ACC112 (cell line): ENCODE data around the gene SMAP2.
A peak's percentile ranks its signal among the peaks of the same experiment; 100 is the strongest.

Source experiments
- H2AFZ ChIP-seq: fragments of 200-600 bp; sonication (generic); one replicate; pipeline ENCODE4 v1.6.0; 2017; ENCODE audit warnings: antibody characterized with exemption, low read length; ENCODE audit not compliant: unreplicated experiment
- H3K27ac ChIP-seq: fragments of 200-600 bp; sonication (generic); 2 replicates; pipeline ENCODE4 v1.5.1; 2014; ENCODE audit warnings: low read depth, mild to moderate bottlenecking, antibody characterized with exemption, low read length, moderate library complexity
- H3K27me3 ChIP-seq: fragments of 200-600 bp; sonication (generic); 2 replicates; pipeline ENCODE4 v1.6.1; 2014; ENCODE audit warnings: mild to moderate bottlenecking, antibody characterized with exemption, low read length, moderate library complexity, mixed read lengths; ENCODE audit not compliant: insufficient read depth
- H3K36me3 ChIP-seq: fragments of 200-600 bp; sonication (generic); 2 replicates; pipeline ENCODE4 v1.6.1; 2016; ENCODE audit warnings: mild to moderate bottlenecking, antibody characterized with exemption, low read length, moderate library complexity, mixed read lengths; ENCODE audit not compliant: insufficient read depth
- H3K4me1 ChIP-seq: fragments of 200-600 bp; sonication (generic); one replicate; pipeline ENCODE4 v1.6.1; 2016; ENCODE audit warnings: low read length, mixed read lengths; ENCODE audit not compliant: insufficient read depth, unreplicated experiment, control insufficient read depth
- H3K4me3 ChIP-seq: fragments of 200-600 bp; sonication (generic); 2 replicates; pipeline ENCODE4 v1.5.1; 2014; ENCODE audit warnings: mild to moderate bottlenecking, low read depth, low read length
- H3K79me2 ChIP-seq: fragments of 200-600 bp; sonication (generic); one replicate; pipeline ENCODE4 v1.6.0; 2016; ENCODE audit warnings: low read length; ENCODE audit not compliant: control insufficient read depth, unreplicated experiment, insufficient read depth

SMAP2 gene

DNA sequence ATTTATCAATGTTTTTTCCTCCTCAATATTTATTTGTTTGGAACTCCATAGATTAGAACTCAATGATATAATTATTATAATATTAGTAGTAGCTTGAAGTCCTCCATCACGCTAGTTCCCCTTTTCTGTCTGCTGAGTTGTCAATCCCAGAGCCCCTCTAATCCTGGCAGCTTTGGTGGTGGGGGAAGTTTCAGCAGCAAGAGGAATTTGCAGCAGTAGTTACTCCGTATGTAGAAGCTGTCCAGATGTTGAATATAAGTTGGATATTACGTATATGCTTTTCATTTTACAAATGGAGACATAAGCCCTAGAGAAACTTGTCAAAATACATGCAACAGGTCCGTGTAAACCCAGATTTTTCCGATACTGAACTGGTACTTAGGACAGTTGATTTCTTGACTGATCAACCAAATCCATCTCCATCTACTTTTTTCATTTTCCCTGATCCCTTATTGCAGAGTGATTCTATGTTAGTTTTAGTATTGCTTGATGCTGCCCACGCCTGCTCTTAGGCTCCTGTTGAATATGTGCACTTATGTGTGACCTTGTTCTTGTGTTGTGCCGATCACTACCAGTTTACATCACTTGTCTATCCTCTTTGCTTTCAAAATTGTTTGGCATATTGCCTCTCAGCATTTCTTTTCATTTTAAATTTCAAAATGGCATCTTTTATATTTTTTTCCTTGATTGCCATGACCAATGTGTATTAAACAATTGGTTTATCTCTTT is 28.1 kb downstream of the SMAP2 start:
- no peaks in the 10 kb centered on the region for H3K36me3 ChIP-seq
- H3K27ac ChIP-seq, result no peak overlapping the region
- H3K4me1 ChIP-seq, result no peaks in the 10 kb centered on the region
- H2AFZ ChIP-seq, result no peak overlapping the region
- H3K79me2 ChIP-seq, result peaks cover 52% of the 10 kb centered on the region
- no peak overlapping the region for H3K4me3 ChIP-seq
- H3K27me3 ChIP-seq, result no peaks in the 10 kb centered on the region

- no peak overlapping the region for H3K27ac ChIP-seq
- H2AFZ ChIP-seq, result peak overlapping the region; percentile 3
- H3K4me1 ChIP-seq, result no peaks in the 10 kb centered on the region
- H3K36me3 ChIP-seq, result 0 out of 2 replicates have a peak, but pooled peaks cover 7% of the 10 kb centered on the region
- no peaks in the 10 kb centered on the region for H3K27me3 ChIP-seq
- H3K4me3 ChIP-seq, result no peak overlapping the region
- H3K79me2 ChIP-seq, result peaks cover 36% of the 10 kb centered on the region
Observed at GRCh38 chr1:40404670-40405462, 31.3 kb downstream of the SMAP2 start.

- Histone ChIP-seq H3K79me2 (peaks cover 27% of the 10 kb centered on the region), H3K4me1 (no peaks in the 10 kb centered on the region), H2AFZ (no peak overlapping the region), H3K27ac (no peak overlapping the region), H3K27me3 (no peaks in the 10 kb centered on the region), H3K36me3 (0 out of 2 replicates have a peak, but pooled peaks cover 7% of the 10 kb centered on the region), H3K4me3 (no peak overlapping the region)
Observed at GRCh38 chr1:40405812-40406211, 32.3 kb downstream of the SMAP2 start.

- Histone ChIP-seq H3K4me3 (no peak overlapping the region), H3K36me3 (0 out of 2 replicates have a peak, but pooled peaks cover 7% of the 10 kb centered on the region), H2AFZ (no peak overlapping the region), H3K27ac (no peak overlapping the region), H3K79me2 (peaks cover 17% of the 10 kb centered on the region), H3K4me1 (no peaks in the 10 kb centered on the region), H3K27me3 (no peaks in the 10 kb centered on the region)
Observed at GRCh38 chr1:40407453-40407852, 33.9 kb downstream of the SMAP2 start.

DNA sequence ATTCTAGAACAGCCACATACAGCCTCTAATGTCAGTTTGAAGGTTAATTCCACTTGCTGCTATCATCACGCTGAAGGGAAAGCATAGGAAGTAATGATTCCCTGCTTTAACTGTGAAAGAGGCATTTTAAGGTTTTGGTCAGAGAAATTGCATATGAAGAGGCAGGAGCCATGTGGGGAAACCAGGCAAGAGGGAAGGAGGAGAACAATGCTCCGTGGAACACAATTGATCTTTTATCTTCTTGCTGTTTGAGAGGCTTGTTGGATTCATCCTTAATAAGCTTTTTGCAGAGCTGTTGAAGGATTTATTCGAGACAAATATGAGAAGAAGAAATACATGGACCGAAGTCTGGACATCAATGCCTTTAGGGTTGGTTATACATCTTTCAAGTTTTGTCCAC is 35.9 kb downstream of the SMAP2 start:
- no peak overlapping the region for H3K4me3 ChIP-seq
- peaks cover 9% of the 10 kb centered on the region for H3K79me2 ChIP-seq
- no peak overlapping the region for H2AFZ ChIP-seq
- H3K27ac ChIP-seq, result no peak overlapping the region
- peaks cover 7% of the 10 kb centered on the region; the same call in 1 of the 2 replicates for H3K36me3 ChIP-seq
- H3K27me3 ChIP-seq, result no peaks in the 10 kb centered on the region
- no peaks in the 10 kb centered on the region for H3K4me1 ChIP-seq

GRCh38 chr1:40411294-40411693 is 37.8 kb downstream of the SMAP2 start:
- Histone ChIP-seq H3K27ac (no peak overlapping the region), H2AFZ (no peak overlapping the region), H3K27me3 (no peaks in the 10 kb centered on the region), H3K36me3 (peaks cover 8% of the 10 kb centered on the region), H3K79me2 (peaks cover 8% of the 10 kb centered on the region), H3K4me3 (no peak overlapping the region), H3K4me1 (no peaks in the 10 kb centered on the region)

- no peak overlapping the region for H2AFZ ChIP-seq
- H3K27me3 ChIP-seq, result no peaks in the 10 kb centered on the region
- H3K27ac ChIP-seq, result no peak overlapping the region
- peaks cover 14% of the 10 kb centered on the region for H3K36me3 ChIP-seq
- H3K4me1 ChIP-seq, result no peaks in the 10 kb centered on the region
- H3K4me3 ChIP-seq, result no peak overlapping the region
- peaks cover 5% of the 10 kb centered on the region for H3K79me2 ChIP-seq
Observed at GRCh38 chr1:40411843-40412242, 38.3 kb downstream of the SMAP2 start.

- no peak overlapping the region for H2AFZ ChIP-seq
- no peaks in the 10 kb centered on the region for H3K27me3 ChIP-seq
- no peak overlapping the region for H3K4me3 ChIP-seq
- no peaks in the 10 kb centered on the region for H3K4me1 ChIP-seq
- H3K27ac ChIP-seq, result no peak overlapping the region
- peaks cover under 1% of the 10 kb centered on the region for H3K79me2 ChIP-seq
- peaks cover 24% of the 10 kb centered on the region for H3K36me3 ChIP-seq
Observed at GRCh38 chr1:40413527-40414252, 40.2 kb downstream of the SMAP2 start.

GRCh38 chr1:40414331-40414730 is 40.8 kb downstream of the SMAP2 start:
- Histone ChIP-seq H2AFZ (no peak overlapping the region), H3K4me3 (no peak overlapping the region), H3K36me3 (peaks cover 19% of the 10 kb centered on the region), H3K27me3 (no peaks in the 10 kb centered on the region), H3K4me1 (no peaks in the 10 kb centered on the region), H3K27ac (no peak overlapping the region), H3K79me2 (no peaks in the 10 kb centered on the region)

- H2AFZ ChIP-seq, result no peak overlapping the region
- H3K36me3 ChIP-seq, result peaks cover 17% of the 10 kb centered on the region
- H3K4me1 ChIP-seq, result peaks cover 4% of the 10 kb centered on the region
- no peaks in the 10 kb centered on the region for H3K79me2 ChIP-seq
- H3K27ac ChIP-seq, result no peak overlapping the region
- H3K4me3 ChIP-seq, result no peak overlapping the region
- H3K27me3 ChIP-seq, result no peaks in the 10 kb centered on the region
Observed at GRCh38 chr1:40416709-40417108, 43.2 kb downstream of the SMAP2 start.
